DOHH2 (cell line): Measurements from ENCODE around the gene ATL2.

Experiments
- H3F3A ChIP-seq: fragments of 200-600 bp; sonication (generic), shearing (Covaris generic); 2 replicates; pipeline ENCODE4 v1.6.0; 2016; ENCODE audit warnings: antibody characterized with exemption, mild to moderate bottlenecking; ENCODE audit not compliant: control insufficient read depth, insufficient read depth
- H3K27ac ChIP-seq: fragments of 200-600 bp; sonication (generic); 2 replicates; pipeline ENCODE4 v1.5.1; 2014; ENCODE audit warnings: low read depth, mild to moderate bottlenecking, low read length, moderate library complexity
- H3K27me3 ChIP-seq: fragments of 200-600 bp; sonication (generic); 2 replicates; pipeline ENCODE4 v1.6.1; 2014; ENCODE audit warnings: mild to moderate bottlenecking, low read length, mixed read lengths; ENCODE audit not compliant: control insufficient read depth
- H3K36me3 ChIP-seq: fragments of 200-600 bp; sonication (generic); 2 replicates; pipeline ENCODE4 v1.6.1; 2014; ENCODE audit warnings: mild to moderate bottlenecking, low read length, moderate library complexity, mixed read lengths; ENCODE audit not compliant: control insufficient read depth
- H3K4me1 ChIP-seq: fragments of 200-600 bp; sonication (generic); 2 replicates; pipeline ENCODE4 v1.6.1; 2014; ENCODE audit warnings: mild to moderate bottlenecking, low read length, mixed read lengths; ENCODE audit not compliant: control insufficient read depth
- H3K4me2 ChIP-seq: fragments of 200-600 bp; sonication (generic); 2 replicates; pipeline ENCODE4 v1.6.0; 2014; ENCODE audit warnings: mild to moderate bottlenecking, low read length, moderate library complexity
- H3K4me3 ChIP-seq: fragments of 200-600 bp; sonication (generic); 2 replicates; pipeline ENCODE4 v1.5.1; 2014; ENCODE audit warnings: mild to moderate bottlenecking, low read length, mixed read lengths
- H3K79me2 ChIP-seq: fragments of 200-600 bp; sonication (generic); 2 replicates; pipeline ENCODE4 v1.6.1; 2014; ENCODE audit warnings: mild to moderate bottlenecking, low read length, mixed read lengths; ENCODE audit not compliant: control insufficient read depth
- H3K9me2 ChIP-seq: fragments of 200-600 bp; sonication (generic); replicated peaks from 2 replicates; pipeline ENCODE4 v1.6.1; 2014; ENCODE audit warnings: mild to moderate bottlenecking, low read length, mixed read lengths; ENCODE audit not compliant: control insufficient read depth
- H3K9me3 ChIP-seq: fragments of 200-600 bp; sonication (generic); 2 replicates; pipeline ENCODE4 v1.6.1; 2014; ENCODE audit warnings: antibody characterized with exemption, low read length, mixed read lengths; ENCODE audit not compliant: control insufficient read depth, insufficient read depth
- H4K20me1 ChIP-seq: fragments of 200-600 bp; sonication (generic); 2 replicates; pipeline ENCODE4 v1.6.0; 2014; ENCODE audit warnings: low read depth, mild to moderate bottlenecking, antibody characterized with exemption, low read length, moderate library complexity; ENCODE audit not compliant: control insufficient read depth, insufficient read depth
- EZH2phosphoT487 ChIP-seq: fragments of 200-600 bp; sonication (generic); IDR thresholded peaks from 2 replicates; pipeline ENCODE4 v1.6.1; 2017; ENCODE audit warnings: borderline replicate concordance, mild to moderate bottlenecking, antibody characterized with exemption, low read length, moderate library complexity, mixed read lengths
- TF ChIP-seq, protein P1 (sequence below): fragments of 200-600 bp; sonication (generic); IDR thresholded peaks from one replicate; pipeline ENCODE4 v1.5.1; 2014; ENCODE audit warnings: antibody characterized with exemption, mild to moderate bottlenecking, low read depth, low read length; ENCODE audit not compliant: poor library complexity, severe bottlenecking

ATL2 gene

DNA sequence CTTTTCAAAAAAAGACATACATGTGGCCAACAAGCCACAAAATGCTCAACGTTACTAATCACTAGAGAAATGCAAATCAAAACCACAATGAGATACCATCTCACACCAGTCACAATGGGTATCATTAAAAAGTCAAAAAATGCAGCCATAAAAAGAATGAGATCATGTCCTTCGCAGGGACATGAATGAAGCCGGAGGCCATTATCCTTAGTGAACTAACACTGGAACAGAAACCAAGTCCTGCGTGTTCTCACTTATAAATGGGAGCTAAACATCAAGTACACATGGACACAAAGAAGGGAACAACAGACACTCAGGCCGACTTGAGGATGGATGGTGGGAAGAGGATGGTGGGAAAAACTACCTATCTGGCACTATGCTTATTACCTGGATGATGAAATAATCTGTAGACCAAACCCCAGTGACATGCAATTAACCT lies 17.8 kb upstream of the ATL2 start:
- Histone ChIP-seq H3K27me3 (no peaks in the 10 kb centered on the region), H3K4me3 (peak overlapping the region; percentile 7), H3F3A (no peaks in the 10 kb centered on the region), H3K4me2 (peak overlapping the region; percentile 59), H3K9me2 (no peaks in the 10 kb centered on the region), H4K20me1 (no peaks in the 10 kb centered on the region), H3K79me2 (no peaks in the 10 kb centered on the region), H3K9me3 (peaks cover under 1% of the 10 kb centered on the region; the same call in 1 of the 2 replicates), H3K27ac (peak overlapping the region; percentile 23), H3K4me1 (peaks cover 39% of the 10 kb centered on the region), H3K36me3 (no peaks in the 10 kb centered on the region)
- TF ChIP-seq, protein P1, sequence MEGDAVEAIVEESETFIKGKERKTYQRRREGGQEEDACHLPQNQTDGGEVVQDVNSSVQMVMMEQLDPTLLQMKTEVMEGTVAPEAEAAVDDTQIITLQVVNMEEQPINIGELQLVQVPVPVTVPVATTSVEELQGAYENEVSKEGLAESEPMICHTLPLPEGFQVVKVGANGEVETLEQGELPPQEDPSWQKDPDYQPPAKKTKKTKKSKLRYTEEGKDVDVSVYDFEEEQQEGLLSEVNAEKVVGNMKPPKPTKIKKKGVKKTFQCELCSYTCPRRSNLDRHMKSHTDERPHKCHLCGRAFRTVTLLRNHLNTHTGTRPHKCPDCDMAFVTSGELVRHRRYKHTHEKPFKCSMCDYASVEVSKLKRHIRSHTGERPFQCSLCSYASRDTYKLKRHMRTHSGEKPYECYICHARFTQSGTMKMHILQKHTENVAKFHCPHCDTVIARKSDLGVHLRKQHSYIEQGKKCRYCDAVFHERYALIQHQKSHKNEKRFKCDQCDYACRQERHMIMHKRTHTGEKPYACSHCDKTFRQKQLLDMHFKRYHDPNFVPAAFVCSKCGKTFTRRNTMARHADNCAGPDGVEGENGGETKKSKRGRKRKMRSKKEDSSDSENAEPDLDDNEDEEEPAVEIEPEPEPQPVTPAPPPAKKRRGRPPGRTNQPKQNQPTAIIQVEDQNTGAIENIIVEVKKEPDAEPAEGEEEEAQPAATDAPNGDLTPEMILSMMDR: no peak
- TF ChIP-seq EZH2phosphoT487: no peak

DNA sequence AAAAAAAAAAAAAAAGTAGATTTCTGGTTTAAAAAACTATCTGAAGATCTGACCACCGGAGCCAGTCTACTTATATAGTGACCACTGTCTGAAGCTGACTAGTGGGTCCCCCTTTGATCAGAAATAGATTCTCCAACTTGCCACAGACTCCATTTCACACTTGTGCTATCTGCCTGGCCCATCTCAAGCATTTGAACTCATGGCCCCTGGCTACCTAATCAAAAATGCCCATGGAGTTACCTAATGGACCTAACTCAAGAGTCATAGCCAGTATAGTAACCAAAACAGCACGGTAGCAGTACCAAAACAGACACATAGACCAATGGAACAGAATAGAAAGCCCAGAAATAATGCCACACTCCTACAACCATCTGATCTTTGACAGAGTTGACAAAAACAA lies 17.0 kb upstream of the ATL2 start:
- H3K4me2 ChIP-seq: peak overlapping the region; percentile 59
- H3F3A ChIP-seq: no peaks in the 10 kb centered on the region
- peaks cover 39% of the 10 kb centered on the region for H3K4me1 ChIP-seq
- no peaks in the 10 kb centered on the region for H3K9me3 ChIP-seq
- no peaks in the 10 kb centered on the region for H3K27me3 ChIP-seq
- H3K27ac ChIP-seq: peak overlapping the region; percentile 23; the same call in 1 of the 2 replicates
- no peaks in the 10 kb centered on the region for H3K9me2 ChIP-seq
- H4K20me1 ChIP-seq: no peaks in the 10 kb centered on the region
- no peaks in the 10 kb centered on the region for H3K36me3 ChIP-seq
- H3K4me3 ChIP-seq: peak overlapping the region; percentile 7
- H3K79me2 ChIP-seq: no peaks in the 10 kb centered on the region
- TF ChIP-seq EZH2phosphoT487: no peak
- TF ChIP-seq, protein P1: no peak

DNA sequence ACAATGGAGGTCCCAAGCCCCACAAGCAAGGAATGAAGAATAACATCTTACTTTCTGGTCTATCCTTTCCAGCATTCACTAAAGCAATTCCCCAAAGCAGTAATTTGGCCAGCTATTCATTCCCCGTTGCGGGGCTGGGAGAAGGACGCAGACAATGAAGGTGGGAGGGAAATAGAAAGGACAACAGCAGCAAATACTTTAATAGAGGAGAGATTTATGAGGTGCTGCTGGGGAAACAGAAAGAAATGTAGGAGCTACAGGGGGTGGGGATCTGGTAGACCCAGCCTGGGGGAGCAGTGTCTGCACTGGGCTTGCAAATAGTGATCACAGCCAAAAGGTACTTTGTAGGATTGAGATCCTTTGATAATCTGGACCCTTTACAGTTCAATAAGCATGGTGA lies 13.9 kb upstream of the ATL2 start:
- no peak overlapping the region for H3K4me2 ChIP-seq
- no peak overlapping the region for H3K4me3 ChIP-seq
- peaks cover 43% of the 10 kb centered on the region for H3K4me1 ChIP-seq
- no peaks in the 10 kb centered on the region for H3K36me3 ChIP-seq
- no peaks in the 10 kb centered on the region for H3K79me2 ChIP-seq
- H3F3A ChIP-seq: no peaks in the 10 kb centered on the region
- no peaks in the 10 kb centered on the region for H4K20me1 ChIP-seq
- no peaks in the 10 kb centered on the region for H3K9me2 ChIP-seq
- H3K27ac ChIP-seq: no peak overlapping the region
- no peaks in the 10 kb centered on the region for H3K9me3 ChIP-seq
- TF ChIP-seq EZH2phosphoT487: no peak
- TF ChIP-seq, protein P1: no peak
- no peaks in the 10 kb centered on the region for H3K27me3 ChIP-seq

DNA sequence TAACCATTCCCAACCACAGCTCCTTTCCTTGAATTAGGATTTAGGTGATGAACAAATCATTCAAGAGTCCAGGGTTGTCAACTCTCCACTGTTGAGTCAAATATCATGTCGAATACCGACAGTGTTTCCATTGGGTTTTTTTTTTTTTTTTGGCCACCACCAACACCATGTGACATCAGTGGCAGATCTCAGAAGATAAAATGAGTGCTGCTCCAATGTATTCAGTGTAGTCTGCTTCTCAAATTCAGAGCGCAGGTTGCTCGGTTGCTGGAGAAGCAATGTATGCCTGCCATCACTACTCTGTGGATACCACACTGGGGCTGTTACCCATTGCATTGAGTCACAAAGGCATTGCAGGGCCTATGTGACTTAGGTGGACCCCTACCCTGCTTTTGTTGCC lies 10.8 kb upstream of the ATL2 start:
- Histone ChIP-seq H3K27ac (no peak overlapping the region), H3K79me2 (no peaks in the 10 kb centered on the region), H3K27me3 (no peaks in the 10 kb centered on the region), H4K20me1 (no peaks in the 10 kb centered on the region), H3K36me3 (no peaks in the 10 kb centered on the region), H3K4me2 (peak overlapping the region; percentile 32; the same call in 1 of the 2 replicates), H3K4me3 (no peak overlapping the region), H3K9me2 (no peaks in the 10 kb centered on the region), H3K4me1 (peaks cover 15% of the 10 kb centered on the region), H3F3A (no peaks in the 10 kb centered on the region), H3K9me3 (no peaks in the 10 kb centered on the region)
- TF ChIP-seq, protein P1: no peak
- TF ChIP-seq EZH2phosphoT487: no peak
